Measurements from ENCODE around the gene KRT85. TPM values are rescaled to one million over a fixed set of nuclear protein-coding genes. Genes with fewer than 3 reads are reported as not detected.

KRT85 gene
- total and polyA plus RNA-seq, 2 of the 4 experiments (the other 2 are of a cell fraction), result not detected

GRCh38 chr12:52347016-52347415 lies 20.3 kb downstream of the KRT85 start:
- Histone ChIP-seq H2BK5ac (ENCODE audit: low read depth, low read length, poor library complexity, severe bottlenecking) (no peak overlapping the region), H3K9me3 (ENCODE audit: control insufficient read depth, insufficient read depth, low read length) (peaks cover 6% of the 10 kb centered on the region), H3K4ac (ENCODE audit: low read depth, low read length) (no peak overlapping the region), H4K8ac (ENCODE audit: low read depth in 2 of 2, low read length in 2 of 2) (no peak overlapping the region), H2AK9ac (replicated peaks; ENCODE audit: low read depth, low read length, poor library complexity) (no peak overlapping the region), H4K5ac (ENCODE audit: low read depth, low read length) (no peak overlapping the region), H3K79me1 (ENCODE audit: low read depth in 1 of 2, low read length in 2 of 2) (no peaks in the 10 kb centered on the region), H3K56ac (ENCODE audit: extremely low read depth, insufficient read depth, low read length) (no peak overlapping the region), H2AFZ (replicated peaks; ENCODE audit: low read length, poor library complexity) (no peak overlapping the region), H3K36me3 (ENCODE audit: control insufficient read depth, insufficient read depth, low read length) (no peaks in the 10 kb centered on the region), H3K4me1 (ENCODE audit: control insufficient read depth, insufficient read depth, low read length) (no peaks in the 10 kb centered on the region), H3K9me1 (ENCODE audit: insufficient read depth, low read length) (no peaks in the 10 kb centered on the region), H3K9ac (ENCODE audit: low read depth, low read length) (no peak overlapping the region), H2BK20ac (ENCODE audit: low read depth, low read length) (no peak overlapping the region), H3K23ac (ENCODE audit: low read depth, low read length) (no peak overlapping the region), H4K20me1 (ENCODE audit: insufficient read depth, low read length) (no peaks in the 10 kb centered on the region), H3K27me3 (ENCODE audit: control insufficient read depth, insufficient read depth, low read length) (peaks cover 60% of the 10 kb centered on the region), H3K4me2 (ENCODE audit: low read depth, low read length) (no peak overlapping the region), H3K14ac (replicated peaks; ENCODE audit: low read depth, low read length) (no peak overlapping the region), H3K4me3 (ENCODE audit: insufficient read depth, low read depth, low read length) (no peak overlapping the region), H4K91ac (ENCODE audit: insufficient read depth, low read depth, low read length) (no peak overlapping the region), H2AK5ac (ENCODE audit: low read depth, low read length) (no peak overlapping the region), H2BK15ac (ENCODE audit: low read depth, low read length) (no peak overlapping the region), H2BK120ac (ENCODE audit: low read depth, low read length) (no peak overlapping the region), H3K18ac (ENCODE audit: low read depth, low read length) (no peak overlapping the region), H3K27ac (ENCODE audit: insufficient read depth, low read length) (no peak overlapping the region)
- TF ChIP-seq USF2 (IDR thresholded peaks at IDR 0.05; ENCODE audit: low read depth, low read length) (no peak), SMC3 (IDR thresholded peaks at IDR 0.05; ENCODE audit: low read depth, low read length) (no peak), MAZ (IDR thresholded peaks at IDR 0.05; ENCODE audit: borderline replicate concordance, low read depth, low read length) (no peak), MAFK (IDR thresholded peaks at IDR 0.05; ENCODE audit: low read depth, low read length) (no peak), ELK1 (IDR thresholded peaks at IDR 0.05; ENCODE audit: borderline replicate concordance, low read depth, low read length) (no peak), RFX5 (IDR thresholded peaks at IDR 0.05; ENCODE audit: low read depth, low read length) (no peak), CHD1 (IDR thresholded peaks at IDR 0.05; ENCODE audit: low read depth, low read length) (no peak), RAD21 (IDR thresholded peaks at IDR 0.05; ENCODE audit: low read length) (no peak), CEBPB (IDR thresholded peaks at IDR 0.05; ENCODE audit: low read depth, low read length) (no peak), CTCF (conservative IDR thresholded peaks at IDR 0.05; ENCODE audit: low read depth, low read length) (no peak), FOS (IDR thresholded peaks at IDR 0.05; ENCODE audit: low read depth, low read length) (no peak), POLR2A (IDR thresholded peaks at IDR 0.05; ENCODE audit: low read depth, low read length) (no peak)
- WGBS, 2 experiments (ENCODE audit: extremely low coverage in 2 of 2, insufficient read length in 1 of 2), result 75% methylated on average over 2 of the region's 9 CpGs; no CpG with 5 or more reads in 1 of the 2 experiments
- ATAC-seq (ENCODE audit: low read depth), result no peak
- dilution Hi-C loops (cut with HindIII; ENCODE audit: low sequenced_read_pairs, unreplicated experiment) (no loop called here), in situ Hi-C loops (cut with MboI; ENCODE audit: low sequenced_read_pairs) (no loop called here), intact Hi-C loops (cut with micrococcal nuclease) (no loop called here)
- POLR2A ChIA-PET (ENCODE audit: unreplicated experiment), result no interaction called here
- no peak for DNase-seq
- BruUV-seq (replicated peaks), result no TSS peak
- CTCF ChIA-PET, result no interaction called here
